ENCODE results near the gene CRHR1.

DNA sequence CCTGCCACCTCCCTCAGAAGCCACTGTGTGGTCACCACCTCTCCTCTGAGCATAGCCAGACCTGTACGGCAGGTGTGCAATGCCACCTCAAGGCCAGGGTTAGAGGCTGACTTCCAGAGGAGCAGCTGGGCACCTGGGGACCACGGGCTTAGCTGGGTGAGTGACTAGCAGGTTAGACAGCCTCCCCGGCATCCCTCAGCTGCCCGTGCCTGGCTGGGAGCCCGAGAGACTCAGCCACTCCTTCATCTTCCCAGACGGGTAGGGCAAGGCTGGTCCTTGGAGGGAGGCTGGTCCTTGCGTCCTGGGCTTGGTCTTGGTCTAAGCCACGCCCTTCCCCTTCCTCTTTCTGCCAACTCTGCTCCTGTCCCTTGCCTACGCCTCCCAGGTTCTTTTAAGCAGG is 7.8 kb downstream of the CRHR1 start:
- TF ChIP-seq CHD2 (IDR thresholded peaks at IDR 0.05; ENCODE audit: borderline replicate concordance, low read depth, low read length) (no peak), NFIC (IDR thresholded peaks at IDR 0.05; ENCODE audit: low read depth, low read length) (no peak), GABPA (IDR thresholded peaks at IDR 0.05; ENCODE audit: low read depth) (no peak), ZNF274 (IDR thresholded peaks at IDR 0.05; ENCODE audit: insufficient read depth, insufficient read length) (no peak), TAF1 (IDR thresholded peaks at IDR 0.05; ENCODE audit: borderline replicate concordance, low read depth, low read length) (no peak), POLR2A (IDR thresholded peaks at IDR 0.05; ENCODE audit: low read depth, low read length) (no peak), PAX5 (IDR thresholded peaks at IDR 0.05; ENCODE audit: borderline replicate concordance, low read depth, low read length) (no peak), CBX3 (IDR thresholded peaks at IDR 0.05; ENCODE audit: borderline replicate concordance, low read depth) (no peak), EZH2 (IDR thresholded peaks at IDR 0.05; ENCODE audit: borderline replicate concordance, control insufficient read depth, low read depth, low read length) (no peak), TCF12 (IDR thresholded peaks at IDR 0.05; ENCODE audit: low read depth, low read length) (no peak), HDAC6 (IDR thresholded peaks at IDR 0.05; ENCODE audit: unreplicated experiment) (no peak)
- TF ChIP-seq, protein P1, sequence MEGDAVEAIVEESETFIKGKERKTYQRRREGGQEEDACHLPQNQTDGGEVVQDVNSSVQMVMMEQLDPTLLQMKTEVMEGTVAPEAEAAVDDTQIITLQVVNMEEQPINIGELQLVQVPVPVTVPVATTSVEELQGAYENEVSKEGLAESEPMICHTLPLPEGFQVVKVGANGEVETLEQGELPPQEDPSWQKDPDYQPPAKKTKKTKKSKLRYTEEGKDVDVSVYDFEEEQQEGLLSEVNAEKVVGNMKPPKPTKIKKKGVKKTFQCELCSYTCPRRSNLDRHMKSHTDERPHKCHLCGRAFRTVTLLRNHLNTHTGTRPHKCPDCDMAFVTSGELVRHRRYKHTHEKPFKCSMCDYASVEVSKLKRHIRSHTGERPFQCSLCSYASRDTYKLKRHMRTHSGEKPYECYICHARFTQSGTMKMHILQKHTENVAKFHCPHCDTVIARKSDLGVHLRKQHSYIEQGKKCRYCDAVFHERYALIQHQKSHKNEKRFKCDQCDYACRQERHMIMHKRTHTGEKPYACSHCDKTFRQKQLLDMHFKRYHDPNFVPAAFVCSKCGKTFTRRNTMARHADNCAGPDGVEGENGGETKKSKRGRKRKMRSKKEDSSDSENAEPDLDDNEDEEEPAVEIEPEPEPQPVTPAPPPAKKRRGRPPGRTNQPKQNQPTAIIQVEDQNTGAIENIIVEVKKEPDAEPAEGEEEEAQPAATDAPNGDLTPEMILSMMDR (IDR thresholded peaks at IDR 0.05 in 2 of 3, conservative IDR thresholded peaks at IDR 0.05 in 1 of 3; ENCODE audit: control insufficient read depth in 2 of 3, extremely low read depth in 1 of 3, insufficient read depth in 1 of 3, low read depth in 3 of 3, low read length in 3 of 3) = no peak
- TF ChIP-seq, protein P2, sequence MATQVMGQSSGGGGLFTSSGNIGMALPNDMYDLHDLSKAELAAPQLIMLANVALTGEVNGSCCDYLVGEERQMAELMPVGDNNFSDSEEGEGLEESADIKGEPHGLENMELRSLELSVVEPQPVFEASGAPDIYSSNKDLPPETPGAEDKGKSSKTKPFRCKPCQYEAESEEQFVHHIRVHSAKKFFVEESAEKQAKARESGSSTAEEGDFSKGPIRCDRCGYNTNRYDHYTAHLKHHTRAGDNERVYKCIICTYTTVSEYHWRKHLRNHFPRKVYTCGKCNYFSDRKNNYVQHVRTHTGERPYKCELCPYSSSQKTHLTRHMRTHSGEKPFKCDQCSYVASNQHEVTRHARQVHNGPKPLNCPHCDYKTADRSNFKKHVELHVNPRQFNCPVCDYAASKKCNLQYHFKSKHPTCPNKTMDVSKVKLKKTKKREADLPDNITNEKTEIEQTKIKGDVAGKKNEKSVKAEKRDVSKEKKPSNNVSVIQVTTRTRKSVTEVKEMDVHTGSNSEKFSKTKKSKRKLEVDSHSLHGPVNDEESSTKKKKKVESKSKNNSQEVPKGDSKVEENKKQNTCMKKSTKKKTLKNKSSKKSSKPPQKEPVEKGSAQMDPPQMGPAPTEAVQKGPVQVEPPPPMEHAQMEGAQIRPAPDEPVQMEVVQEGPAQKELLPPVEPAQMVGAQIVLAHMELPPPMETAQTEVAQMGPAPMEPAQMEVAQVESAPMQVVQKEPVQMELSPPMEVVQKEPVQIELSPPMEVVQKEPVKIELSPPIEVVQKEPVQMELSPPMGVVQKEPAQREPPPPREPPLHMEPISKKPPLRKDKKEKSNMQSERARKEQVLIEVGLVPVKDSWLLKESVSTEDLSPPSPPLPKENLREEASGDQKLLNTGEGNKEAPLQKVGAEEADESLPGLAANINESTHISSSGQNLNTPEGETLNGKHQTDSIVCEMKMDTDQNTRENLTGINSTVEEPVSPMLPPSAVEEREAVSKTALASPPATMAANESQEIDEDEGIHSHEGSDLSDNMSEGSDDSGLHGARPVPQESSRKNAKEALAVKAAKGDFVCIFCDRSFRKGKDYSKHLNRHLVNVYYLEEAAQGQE (IDR thresholded peaks at IDR 0.05; ENCODE audit: low read depth, low read length) = no peak

All from GM12878 (cell line).